Activated CD4-positive, alpha-beta T cell treated with anti-CD3 and anti-CD28 coated beads for 36 hours (primary cell): Measurements from ENCODE around the gene NTHL1. TPM values are rescaled to one million over a fixed set of nuclear protein-coding genes. Genes with fewer than 3 reads are reported as not detected.

ENCODE experiments used
- ATAC-seq: fragments of 200-7000 bp; cut with Tn5 transposase; one replicate; pipeline ENCODE4 v1.10.0; 2021; ENCODE audit warnings: mild to moderate bottlenecking, moderate library complexity
- CTCF ChIA-PET: fragments of 350-600 bp; sonication (Branson Sonifier 250); formaldehyde crosslinking; loops from one replicate; lab custom pipeline; 2021; ENCODE audit warnings: antibody characterized with exemption; lab: Charles Lee
- POLR2A ChIA-PET: fragments of 350-600 bp; sonication (Branson Sonifier 250); formaldehyde crosslinking; loops from one replicate; lab custom pipeline; 2021; ENCODE audit warnings: antibody characterized with exemption, inconsistent platforms; lab: Charles Lee
- DNase-seq: peaks from one replicate; pipeline ENCODE4 v3.0.0-alpha.2; 2020
- H3K27ac Mint-ChIP-seq: one replicate; pipeline ENCODE4 v1.8.0; 2021; ENCODE audit warnings: mixed read lengths
- H3K27me3 Mint-ChIP-seq: one replicate; pipeline ENCODE4 v1.8.0; 2021; ENCODE audit warnings: mixed read lengths
- H3K36me3 Mint-ChIP-seq: one replicate; pipeline ENCODE4 v1.8.0; 2021; ENCODE audit warnings: low read depth, mixed read lengths
- H3K4me1 Mint-ChIP-seq: one replicate; pipeline ENCODE4 v1.8.0; 2021; ENCODE audit warnings: mixed read lengths
- H3K4me3 Mint-ChIP-seq: one replicate; pipeline ENCODE4 v1.8.0; 2021; ENCODE audit warnings: mild to moderate bottlenecking, moderate library complexity, mixed read lengths
- H3K9me3 Mint-ChIP-seq: one replicate; pipeline ENCODE4 v1.8.0; 2021; ENCODE audit warnings: low read depth, mixed read lengths
- intact Hi-C, 2 experiments: fragments of 100-400 bp; cut with DNase I in 1 of 2; cut with micrococcal nuclease in 1 of 2; formaldehyde crosslinking; loops; one replicate each; pipeline versions ENCODE4 v1.14.2 to v1.15.1; 2022 to 2024; cut with DNase I, micrococcal nuclease
- total RNA-seq, 2 experiments: library from RNA; stranded (reverse); gene quantifications; one replicate each; pipeline ENCODE4 v1.2.3, GENCODE V29; 2021

NTHL1 gene
- total RNA-seq, 2 experiments from 2014 or later, result 22.6 to 26.1 TPM

DNA sequence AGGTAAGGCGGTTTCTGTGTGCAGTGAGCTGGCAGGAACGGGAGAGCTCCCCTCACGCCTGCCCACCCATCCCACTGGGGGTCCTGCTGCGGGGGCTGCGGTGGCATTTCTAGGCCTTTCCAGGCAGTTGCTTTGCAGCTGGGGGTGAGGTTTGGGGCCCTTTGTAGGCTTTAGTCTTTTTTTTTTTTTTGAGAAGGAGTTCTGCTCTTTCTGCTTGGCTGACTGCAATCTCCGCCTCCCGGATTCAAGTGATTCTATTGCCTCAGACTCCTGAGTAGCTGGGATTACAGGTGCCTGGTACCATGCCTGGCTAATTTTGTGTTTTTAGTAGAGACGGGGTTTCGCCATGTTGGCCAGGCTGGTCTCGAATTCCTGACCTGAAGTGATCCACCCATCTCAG lies 11.2 kb upstream of the NTHL1 start:
- Mint-ChIP-seq H3K4me3 (no peak overlapping the region), H3K27me3 (no peaks in the 10 kb centered on the region), H3K27ac (no peak overlapping the region), H3K36me3 (peaks cover 1% of the 10 kb centered on the region), H3K9me3 (no peaks in the 10 kb centered on the region), H3K4me1 (no peaks in the 10 kb centered on the region)
- POLR2A ChIA-PET, result no interaction called here
- CTCF ChIA-PET, result no interaction called here
- ATAC-seq (no peak), DNase-seq (no peak)
- intact Hi-C loops, result no loop called here

GRCh38 chr16:2058420-2058819 lies 10.8 kb upstream of the NTHL1 start:
- intact Hi-C loops, result no loop called here
- DNase-seq (no peak), ATAC-seq (no peak)
- peaks cover 1% of the 10 kb centered on the region for H3K36me3 Mint-ChIP-seq
- POLR2A ChIA-PET, result no interaction called here
- no peaks in the 10 kb centered on the region for H3K27me3 Mint-ChIP-seq
- no peaks in the 10 kb centered on the region for H3K4me1 Mint-ChIP-seq
- no peak overlapping the region for H3K27ac Mint-ChIP-seq
- no peak overlapping the region for H3K4me3 Mint-ChIP-seq
- H3K9me3 Mint-ChIP-seq, result no peaks in the 10 kb centered on the region
- CTCF ChIA-PET, result no interaction called here

DNA sequence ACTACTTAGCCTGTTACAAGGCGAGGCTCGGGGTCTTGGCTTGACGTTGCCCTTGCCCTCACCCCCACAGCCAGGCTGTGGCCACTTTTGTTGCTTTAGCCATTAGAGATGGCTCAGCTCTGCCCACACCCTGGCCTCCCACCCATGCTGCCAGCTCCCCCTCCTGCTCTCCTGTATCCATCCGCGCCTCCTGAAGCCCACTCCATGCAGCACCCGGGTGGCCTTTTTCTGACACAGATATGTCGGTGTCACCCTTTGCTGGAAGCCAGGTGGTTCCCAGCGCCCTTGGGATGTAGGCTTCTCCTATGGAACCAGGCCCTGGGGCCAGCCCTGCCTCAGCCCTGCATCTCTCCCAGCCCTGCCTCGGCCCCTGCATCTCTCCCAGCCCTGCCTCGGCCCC lies 9.8 kb upstream of the NTHL1 start:
- Mint-ChIP-seq H3K4me1 (no peaks in the 10 kb centered on the region), H3K9me3 (no peaks in the 10 kb centered on the region), H3K27ac (no peak overlapping the region), H3K36me3 (peaks cover 1% of the 10 kb centered on the region), H3K4me3 (no peak overlapping the region), H3K27me3 (no peaks in the 10 kb centered on the region)
- CTCF ChIA-PET, result interaction anchor here (0.6 to 0.7 kb wide), 2 partner anchors 37 to 486 kb away, joined by 3 read pairs; no protein-coding TSS in a partner anchor
- ATAC-seq, result no peak
- DNase-seq, result no peak
- POLR2A ChIA-PET, result no interaction called here
- intact Hi-C loops, result no loop called here

DNA sequence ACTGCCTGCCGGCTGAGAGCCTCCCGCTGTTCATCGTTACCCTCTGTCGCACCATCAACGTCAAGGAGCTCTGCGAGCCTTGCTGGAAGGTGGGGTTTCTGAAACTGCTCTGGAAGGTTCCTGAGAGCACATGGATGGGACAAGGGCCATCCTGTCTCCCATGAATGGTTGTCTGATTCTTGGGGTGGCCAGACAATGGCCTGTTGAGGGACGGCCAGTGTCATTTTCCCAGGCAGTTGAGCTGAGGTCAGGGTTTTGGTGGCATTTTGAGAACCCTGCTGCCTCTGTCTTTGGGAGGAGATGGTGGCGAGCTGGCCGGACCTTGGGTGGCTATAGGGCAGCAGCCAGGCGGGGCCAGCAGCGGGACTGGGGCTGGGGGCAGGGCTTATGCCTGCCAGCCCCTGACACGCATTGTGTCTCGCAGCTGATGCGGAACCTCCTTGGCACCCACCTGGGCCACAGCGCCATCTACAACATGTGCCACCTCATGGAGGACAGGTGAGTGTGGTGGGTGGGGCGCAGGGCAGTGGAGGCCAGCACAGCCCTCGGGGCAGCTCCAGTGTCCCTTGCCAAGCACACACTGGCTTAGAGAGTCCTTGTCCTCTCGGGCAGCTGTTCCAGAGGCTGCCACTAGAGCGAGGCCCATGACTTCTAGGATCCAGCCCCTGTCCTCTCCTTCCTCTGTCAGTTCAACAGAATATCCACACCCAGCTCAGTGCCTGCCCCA lies 9.2 kb upstream of the NTHL1 start:
- peaks cover 1% of the 10 kb centered on the region for H3K36me3 Mint-ChIP-seq
- intact Hi-C loops, result no loop called here
- ATAC-seq (no peak), DNase-seq (no peak)
- POLR2A ChIA-PET, result no interaction called here
- H3K4me3 Mint-ChIP-seq, result no peak overlapping the region
- no peaks in the 10 kb centered on the region for H3K27me3 Mint-ChIP-seq
- CTCF ChIA-PET, result interaction anchor here (0.6 to 0.7 kb wide), 2 partner anchors 37 to 485 kb away, joined by 3 read pairs; no protein-coding TSS in a partner anchor
- H3K9me3 Mint-ChIP-seq, result no peaks in the 10 kb centered on the region
- H3K4me1 Mint-ChIP-seq, result no peaks in the 10 kb centered on the region
- no peak overlapping the region for H3K27ac Mint-ChIP-seq

DNA sequence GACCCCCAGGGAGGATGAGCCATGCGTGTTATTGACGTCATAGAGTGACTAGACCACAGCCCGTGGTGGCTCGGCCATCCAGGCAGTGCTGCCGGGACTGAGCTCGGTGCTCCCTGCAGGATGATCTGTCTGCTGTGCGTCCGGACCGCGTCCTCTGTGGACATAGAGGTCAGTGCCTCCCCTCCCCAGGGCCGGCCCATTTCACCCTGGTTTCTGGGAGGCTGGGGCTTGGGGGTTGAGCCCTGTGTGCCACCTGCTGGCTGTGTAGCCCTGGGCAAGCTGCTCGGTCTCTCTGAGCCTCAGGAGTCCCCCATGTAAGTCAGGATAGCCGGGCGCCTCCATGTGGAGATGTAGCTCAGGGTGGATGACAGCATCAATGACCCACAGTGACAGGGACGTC lies 8.4 kb upstream of the NTHL1 start:
- ChIA-PET CTCF (no interaction called here), POLR2A (no interaction called here)
- H3K27ac Mint-ChIP-seq, result no peak overlapping the region
- no peak for ATAC-seq
- DNase-seq, result peak; percentile 19
- no peaks in the 10 kb centered on the region for H3K27me3 Mint-ChIP-seq
- no peak overlapping the region for H3K4me3 Mint-ChIP-seq
- H3K9me3 Mint-ChIP-seq, result no peaks in the 10 kb centered on the region
- intact Hi-C loops, result no loop called here
- no peaks in the 10 kb centered on the region for H3K4me1 Mint-ChIP-seq
- peaks cover 1% of the 10 kb centered on the region for H3K36me3 Mint-ChIP-seq

GRCh38 chr16:2054543-2055245 lies 7.1 kb upstream of the NTHL1 start:
- no peak for DNase-seq
- H3K4me3 Mint-ChIP-seq, result no peak overlapping the region
- H3K27me3 Mint-ChIP-seq, result no peaks in the 10 kb centered on the region
- CTCF ChIA-PET, result interaction anchor here (0.6 kb wide), 2 partner anchors 140 to 423 kb away, joined by 3 read pairs; no protein-coding TSS in a partner anchor
- peaks cover 1% of the 10 kb centered on the region for H3K36me3 Mint-ChIP-seq
- POLR2A ChIA-PET, result no interaction called here
- no peaks in the 10 kb centered on the region for H3K9me3 Mint-ChIP-seq
- intact Hi-C loops, result no loop called here
- ATAC-seq, result no peak
- no peak overlapping the region for H3K27ac Mint-ChIP-seq
- no peaks in the 10 kb centered on the region for H3K4me1 Mint-ChIP-seq

GRCh38 chr16:2053897-2054296 lies 6.3 kb upstream of the NTHL1 start:
- Mint-ChIP-seq H3K27ac (no peak overlapping the region), H3K4me1 (peaks cover 4% of the 10 kb centered on the region), H3K4me3 (no peak overlapping the region), H3K36me3 (peaks cover 1% of the 10 kb centered on the region), H3K27me3 (no peaks in the 10 kb centered on the region), H3K9me3 (no peaks in the 10 kb centered on the region)
- DNase-seq, result no peak
- ChIA-PET CTCF (interaction anchor here (0.6 kb wide), 1 partner anchor 424 kb away, joined by 3 read pairs; no protein-coding TSS in a partner anchor), POLR2A (no interaction called here)
- intact Hi-C loops, result no loop called here
- no peak for ATAC-seq

GRCh38 chr16:2053211-2053610 lies 5.6 kb upstream of the NTHL1 start:
- no peak overlapping the region for H3K27ac Mint-ChIP-seq
- H3K4me3 Mint-ChIP-seq, result no peak overlapping the region
- no peak for DNase-seq
- POLR2A ChIA-PET, result no interaction called here
- CTCF ChIA-PET, result no interaction called here
- no peaks in the 10 kb centered on the region for H3K27me3 Mint-ChIP-seq
- H3K36me3 Mint-ChIP-seq, result peaks cover 1% of the 10 kb centered on the region
- no peak for ATAC-seq
- intact Hi-C loops, result no loop called here
- peaks cover 10% of the 10 kb centered on the region for H3K4me1 Mint-ChIP-seq
- no peaks in the 10 kb centered on the region for H3K9me3 Mint-ChIP-seq

DNA sequence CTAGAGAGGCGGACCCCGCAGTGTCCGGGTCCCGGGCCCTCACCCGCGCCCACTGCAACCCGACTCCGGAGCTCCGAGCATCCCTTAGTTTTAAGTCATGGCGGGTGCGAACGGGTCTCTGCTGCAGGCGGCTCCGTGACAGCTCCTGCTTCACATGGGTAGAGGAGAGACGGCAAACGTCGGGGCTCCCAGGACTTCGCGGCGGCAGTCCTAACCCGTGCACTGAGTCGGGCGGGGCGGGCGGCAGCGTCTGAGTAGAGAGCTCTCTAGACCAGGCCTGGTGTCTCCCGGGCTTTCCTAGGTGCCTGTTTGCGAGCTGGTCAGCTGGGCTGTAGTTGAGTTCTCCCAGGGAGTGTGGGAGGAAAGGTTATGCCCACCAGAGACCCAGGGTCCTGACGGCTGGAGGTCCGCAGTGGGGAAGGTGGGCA lies 496 bp upstream of the NTHL1 start:
- H3K4me3 Mint-ChIP-seq, result peak overlapping the region; percentile 89
- ATAC-seq (peak; percentile 28), DNase-seq (peak; percentile 52)
- H3K27ac Mint-ChIP-seq, result peak overlapping the region; percentile 83
- POLR2A ChIA-PET, result interaction anchor here (0.6 to 1.5 kb wide), 3 partner anchors 83 to 205 kb away, joined by 8 to 12 read pairs (median 8); partner anchors contain the start of genes RPS2 and TRAF7
- H3K4me1 Mint-ChIP-seq, result peaks cover 18% of the 10 kb centered on the region
- H3K9me3 Mint-ChIP-seq, result no peaks in the 10 kb centered on the region
- intact Hi-C loops, result loop anchor here in 1 of 2 experiments (1.0 to 5.0 kb wide), 2 partner anchors 341 to 465 kb away; partner anchors contain the start of genes ATP6V0C and MAPK8IP3
- H3K36me3 Mint-ChIP-seq, result peaks cover 1% of the 10 kb centered on the region
- CTCF ChIA-PET, result interaction anchor here (0.5 to 1.9 kb wide), 10 partner anchors 18 to 274 kb away, joined by 3 to 8 read pairs (median 4); partner anchors contain the start of genes PKD1, RPS2 and TRAF7
- no peaks in the 10 kb centered on the region for H3K27me3 Mint-ChIP-seq

DNA sequence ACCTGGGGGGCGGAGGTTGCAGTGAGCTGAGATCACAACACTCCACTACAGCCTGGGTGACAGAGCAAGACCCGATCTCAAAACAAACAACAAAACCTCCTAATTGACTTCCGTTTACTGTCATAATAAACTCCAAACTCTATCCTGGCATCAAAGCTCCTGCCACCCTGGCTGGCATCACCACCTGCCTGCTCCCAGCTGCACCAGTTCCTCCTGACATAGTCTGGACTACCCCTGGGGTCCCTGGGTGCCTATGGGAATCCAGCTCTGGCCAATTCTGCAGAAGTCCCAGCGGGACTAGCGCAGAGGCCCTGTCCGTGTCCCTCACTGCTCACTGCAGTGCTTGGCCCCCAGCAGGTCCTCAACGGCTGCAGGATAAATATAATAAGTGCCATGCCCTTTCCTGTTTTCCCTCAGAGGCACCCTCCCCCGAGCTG lies 723 bp downstream of the NTHL1 start:
- ChIA-PET POLR2A (interaction anchor here (0.6 to 1.5 kb wide), 3 partner anchors 20 to 220 kb away, joined by 3 to 8 read pairs (median 3); partner anchors contain the start of genes FAHD1, NHERF2 and RPS2), CTCF (interaction anchor here (0.6 to 1.9 kb wide), 5 partner anchors 89 to 569 kb away, joined by 3 to 8 read pairs (median 4); partner anchors contain the start of genes PKD1 and TRAF7)
- Mint-ChIP-seq H3K27ac (peak overlapping the region; percentile 85), H3K27me3 (no peaks in the 10 kb centered on the region), H3K4me3 (peak overlapping the region; percentile 89), H3K4me1 (peaks cover 18% of the 10 kb centered on the region), H3K36me3 (peaks cover 1% of the 10 kb centered on the region), H3K9me3 (no peaks in the 10 kb centered on the region)
- intact Hi-C loops, result loop anchor here in 1 of 2 experiments (1.0 to 5.0 kb wide), 18 partner anchors 24 to 978 kb away; partner anchors contain the start of genes ABCA3, CCNF, E4F1 and JPT2
- ATAC-seq (no peak), DNase-seq (no peak)
